NCI-H187 (cell line): ENCODE measurements around the gene ASB10.

Experiments used
- DNase-seq, 2 experiments: peaks; one replicate each; lab custom pipeline; 2025; lab: John Stamatoyannopoulos, UW

ASB10 gene

GRCh38 chr7:151166629-151167196, 20.3 kb downstream of the ASB10 start:
- DNase-seq, result no peak

- DNase-seq, result no peak
These were observed 25.3 kb downstream of the ASB10 start for GRCh38 chr7:151161757-151162156.

GRCh38 chr7:151157645-151158329, 29.3 kb downstream of the ASB10 start:
- DNase-seq, result no peak

GRCh38 chr7:151152643-151153513, 34.2 kb downstream of the ASB10 start:
- DNase-seq, result no peak

- DNase-seq, result no peak
These were observed 36.7 kb downstream of the ASB10 start for GRCh38 chr7:151150388-151150787.

GRCh38 chr7:151148319-151149259, 38.5 kb downstream of the ASB10 start:
- no peak for DNase-seq

- no peak for DNase-seq
These were observed 40.3 kb downstream of the ASB10 start for GRCh38 chr7:151146761-151147160.

- no peak for DNase-seq
These were observed 42.7 kb downstream of the ASB10 start for GRCh38 chr7:151144387-151144786.

GRCh38 chr7:151143261-151144015, 43.6 kb downstream of the ASB10 start:
- DNase-seq, result no peak

GRCh38 chr7:151142686-151143040, 44.4 kb downstream of the ASB10 start:
- DNase-seq, result no peak

- no peak for DNase-seq
These were observed 45.0 kb downstream of the ASB10 start for GRCh38 chr7:151141855-151142685.

GRCh38 chr7:151141311-151141854, 45.7 kb downstream of the ASB10 start:
- DNase-seq, result no peak

GRCh38 chr7:151140826-151141225, 46.2 kb downstream of the ASB10 start:
- no peak for DNase-seq

GRCh38 chr7:151139791-151140190, 47.3 kb downstream of the ASB10 start:
- DNase-seq, result no peak

GRCh38 chr7:151139071-151139790, 47.8 kb downstream of the ASB10 start:
- DNase-seq, result no peak

GRCh38 chr7:151138153-151138851, 48.7 kb downstream of the ASB10 start:
- no peak for DNase-seq

- DNase-seq, result no peak
These were observed 49.3 kb downstream of the ASB10 start for GRCh38 chr7:151137791-151138152.

- no peak for DNase-seq
These were observed 49.9 kb downstream of the ASB10 start for GRCh38 chr7:151137076-151137675.
